Keratinocyte (primary cell): ENCODE results near the gene ZCCHC7.

Experiments used
- CTCF ChIP-seq, 3 experiments: IDR thresholded peaks in 1 of 3; conservative IDR thresholded peaks in 1 of 3; optimal IDR thresholded peaks in 1 of 3; 2 replicates in 2 of 3; 3 replicates in 1 of 3; pipeline versions ENCODE3 to v1.5.1; 2011; ENCODE audit warnings: low read length in 3 of 3, mild to moderate bottlenecking in 3 of 3, moderate library complexity in 2 of 3, control low read depth in 1 of 3, inconsistent platforms in 1 of 3; ENCODE audit not compliant: insufficient read depth in 2 of 3; ENCODE audit errors: extremely low read depth in 1 of 3
- EZH2 ChIP-seq: IDR thresholded peaks from one replicate; pipeline ENCODE4 v1.6.1; 2012; ENCODE audit warnings: inconsistent platforms, mild to moderate bottlenecking, low read length, moderate library complexity

- TF ChIP-seq CTCF (optimal IDR thresholded peaks at IDR 0.05 in 1 of 3, IDR thresholded peaks at IDR 0.05 in 1 of 3, conservative IDR thresholded peaks at IDR 0.05 in 1 of 3; ENCODE audit: extremely low read depth in 1 of 3, insufficient read depth in 2 of 3, low read length in 3 of 3) (no peak), EZH2 (no peak)
Observed at GRCh38 chr9:37107701-37108100, 12.7 kb upstream of the ZCCHC7 start.
